HepG2 (cell line): Measurements from ENCODE around the gene FKBP1B. TPM values are rescaled to one million over a fixed set of nuclear protein-coding genes. Genes with fewer than 3 reads are reported as not detected.
A peak's percentile ranks its signal among the peaks of the same experiment; 100 is the strongest.
"Not testable (repeated sequence)": the region's sequence is repeated elsewhere in the genome, so short reads cannot be mapped to it uniquely, and the experiment has no call there.

ENCODE experiments used
- ATAC-seq: fragments of 200-7000 bp; cut with Tn5 transposase; 3 replicates; pipeline ENCODE4 v1.9.1; 2020; ENCODE audit warnings: mild to moderate bottlenecking, moderate library complexity
- BruUV-seq: library from RNA; stranded (reverse); fragments of 400-500 nt; replicated peaks from 2 replicates; lab custom pipeline; 2021; lab: Mats Ljungman, UMichigan
- CTCF ChIA-PET: fragments of 300-600 bp; formaldehyde crosslinking; extraction: SDS; loops from one replicate; lab custom pipeline; 2021; ENCODE audit warnings: low total read pairs, inconsistent platforms, low intra/inter-chr PET ratio; lab: Yijun Ruan, JAX
- POLR2A ChIA-PET: fragments of 350-600 bp; sonication (Branson Sonifier 250); formaldehyde crosslinking; loops from one replicate; lab custom pipeline; 2020; ENCODE audit warnings: antibody characterized with exemption, inconsistent platforms; lab: Yijun Ruan, JAX
- DNase-seq: peaks from one replicate; pipeline ENCODE4 v3.0.0-alpha.2; 2015; ENCODE audit warnings: low spot score
- FAIRE-seq: peaks from 3 replicates; lab custom pipeline; 2011; peaks lifted over from hg19 to GRCh38; lab: Jason Lieb, UNC
- H2AFZ ChIP-seq: one replicate; pipeline ENCODE4 v1.6.1; 2011; ENCODE audit warnings: low read length, inconsistent platforms
- H3K27ac ChIP-seq: fragments of 300-600 bp; 3 replicates; pipeline ENCODE4 v1.8.0; 2011; ENCODE audit warnings: mixed run types, mild to moderate bottlenecking, mixed read lengths, low read length, inconsistent platforms; ENCODE audit not compliant: insufficient read depth; ENCODE audit errors: extremely low read length
- H3K27me3 ChIP-seq, 2 experiments: fragments of 200-600 bp in 1 of 2; 2 replicates in 1 of 2; 3 replicates in 1 of 2; pipeline versions ENCODE4 v1.6.0 to v1.8.0; 2011; ENCODE audit warnings: low read length in 2 of 2, mild to moderate bottlenecking in 2 of 2, moderate library complexity in 2 of 2, inconsistent platforms in 1 of 2; ENCODE audit not compliant: insufficient read depth in 2 of 2, control insufficient read depth in 1 of 2
- H3K36me3 ChIP-seq, 2 experiments: fragments of 200-600 bp in 1 of 2; replicated peaks in 1 of 2; 2 replicates in 1 of 2; 3 replicates in 1 of 2; pipeline versions ENCODE4 v1.5.1 to v1.8.0; 2011; ENCODE audit warnings: low read length in 2 of 2, inconsistent platforms in 1 of 2; ENCODE audit not compliant: insufficient read depth in 2 of 2, control insufficient read depth in 1 of 2
- H3K4me1 ChIP-seq: 2 replicates; pipeline ENCODE4 v1.5.1; 2012; ENCODE audit warnings: low read length, inconsistent platforms; ENCODE audit not compliant: insufficient read depth
- H3K4me2 ChIP-seq: 2 replicates; pipeline ENCODE4 v1.6.0; 2011; ENCODE audit warnings: low read depth, low read length, inconsistent platforms
- H3K4me3 ChIP-seq, 3 experiments: fragments of 200-600 bp in 1 of 3; sonication (generic), shearing (Covaris generic) in 1 of 3; replicated peaks in 1 of 3; 2 replicates each; pipeline ENCODE4 v1.5.1; 2011 to 2016; ENCODE audit warnings: low read length in 3 of 3, inconsistent platforms in 2 of 3, low read depth in 2 of 3, mild to moderate bottlenecking in 2 of 3, control low read depth in 1 of 3, mixed read lengths in 1 of 3; ENCODE audit not compliant: insufficient read depth in 1 of 3
- H3K79me2 ChIP-seq: one replicate; pipeline ENCODE4 v1.6.1; 2011; ENCODE audit warnings: low read length, inconsistent platforms; ENCODE audit not compliant: insufficient read depth
- H3K9ac ChIP-seq: 2 replicates; pipeline ENCODE4 v1.6.0; 2011; ENCODE audit warnings: mild to moderate bottlenecking, low read depth, low read length, inconsistent platforms; ENCODE audit not compliant: insufficient read depth
- H3K9me3 ChIP-seq: 2 replicates; pipeline ENCODE4 v1.5.1; 2012; ENCODE audit warnings: mild to moderate bottlenecking, low read length
- H4K20me1 ChIP-seq: 2 replicates; pipeline ENCODE4 v1.6.0; 2011; ENCODE audit warnings: inconsistent platforms, mild to moderate bottlenecking, low read length, moderate library complexity; ENCODE audit not compliant: insufficient read depth
- BORCS8-MEF2B ChIP-seq: sonication (generic); formaldehyde crosslinking; IDR thresholded peaks from 2 replicates; pipeline ENCODE4 v1.8.0; 2022; ENCODE audit warnings: mild to moderate bottlenecking, missing genetic modification reagents
- CEBPG ChIP-seq: IDR thresholded peaks from 2 replicates; pipeline ENCODE4 v1.6.1; 2016
- ETV5 ChIP-seq: IDR thresholded peaks from 2 replicates; pipeline ENCODE4 v1.6.1; 2018; ENCODE audit warnings: missing biosample characterization, missing genetic modification reagents, inconsistent platforms, borderline replicate concordance
- FOSL2 ChIP-seq: sonication (generic); formaldehyde crosslinking; IDR thresholded peaks from 2 replicates; pipeline ENCODE4 v1.4.0; 2020; ENCODE audit warnings: missing genetic modification reagents
- HNRNPH1 ChIP-seq: fragments of 200-400 bp; formaldehyde crosslinking; optimal IDR thresholded peaks from 2 replicates; pipeline ENCODE3; 2017; ENCODE audit warnings: mild to moderate bottlenecking, low read depth, low read length
- MAFK ChIP-seq, 2 experiments: IDR thresholded peaks in 1 of 2; conservative IDR thresholded peaks in 1 of 2; 2 replicates each; pipeline ENCODE4 v1.6.1; 2011; ENCODE audit warnings: improper control_type of control experiment in 2 of 2, low read length in 2 of 2
- SOX5 ChIP-seq: IDR thresholded peaks from 2 replicates; pipeline ENCODE4 v1.6.1; 2016; ENCODE audit warnings: borderline replicate concordance
- TEAD3 ChIP-seq: optimal IDR thresholded peaks from 2 replicates; pipeline ENCODE3; 2016; ENCODE audit warnings: borderline replicate concordance
- TGIF2 ChIP-seq: IDR thresholded peaks from 2 replicates; pipeline ENCODE4 v1.6.1; 2016; ENCODE audit warnings: control low read depth, missing compliant biosample characterization
- ZBTB33 ChIP-seq: sonication (generic); formaldehyde crosslinking; IDR thresholded peaks from 2 replicates; pipeline ENCODE4 v1.4.0; 2020; ENCODE audit warnings: missing genetic modification reagents
- ZFP41 ChIP-seq: sonication (generic); formaldehyde crosslinking; IDR thresholded peaks from 2 replicates; pipeline ENCODE4 v1.4.0; 2020; ENCODE audit warnings: mild to moderate bottlenecking, missing genetic modification reagents, borderline replicate concordance
- ZNF121 ChIP-seq: sonication (generic); formaldehyde crosslinking; IDR thresholded peaks from 2 replicates; pipeline ENCODE4 v1.5.0; 2020; ENCODE audit warnings: mild to moderate bottlenecking, missing genetic modification reagents
- ZNF280D ChIP-seq: sonication (generic); formaldehyde crosslinking; IDR thresholded peaks from 2 replicates; pipeline ENCODE4 v1.5.1; 2020; ENCODE audit warnings: mild to moderate bottlenecking, missing genetic modification reagents
- ZNF460 ChIP-seq: sonication (generic); formaldehyde crosslinking; IDR thresholded peaks from 2 replicates; pipeline ENCODE4 v1.5.1; 2020; ENCODE audit warnings: missing genetic modification reagents, mild to moderate bottlenecking, borderline replicate concordance
- WGBS: methylation state at CpG from one replicate; pipeline ENCODE4 v1.1.6; 2017; ENCODE audit warnings: low lambda C conversion rate; 5-methylcytosine and 5-hydroxymethylcytosine counted together
- in situ Hi-C: cut with HindIII; loops from 2 replicates; pipeline ENCODE4 v1.10.0; 2017; ENCODE audit warnings: low pct_unique_long_range_greater_than_20kb; ENCODE audit not compliant: extremely low pct_ligation_motif_present
- intact Hi-C: fragments of 100-400 bp; cut with micrococcal nuclease; formaldehyde crosslinking; loops from one replicate; pipeline ENCODE4 v1.10.0; 2022; ENCODE audit not compliant: unreplicated experiment
- polyA plus RNA-seq, 8 experiments: library from polyadenylated mRNA; depleted of rRNA in 3 of 8; stranded (reverse) in 7 of 8; unstranded in 1 of 8; fragments of >200 nt; fragmentation: Illumina TruSeq in 4 of 8; extraction: Trizol in 4 of 8; gene quantifications; 2 replicates each; pipeline versions ENCODE4 v1.2.1 to v1.2.3, GENCODE V29; 2011 to 2016; ENCODE audit warnings: low read depth in 4 of 8, missing spikeins in 1 of 8, mixed read lengths in 1 of 8; ENCODE audit not compliant: insufficient read depth in 1 of 8
- total RNA-seq, 5 experiments: library from RNA; depleted of rRNA; stranded (reverse); fragments of >200 nt; fragmentation: Illumina TruSeq; extraction: Trizol; gene quantifications; 2 replicates each; pipeline ENCODE4 v1.2.3, GENCODE V29; 2016; ENCODE audit warnings: low read depth in 1 of 5

FKBP1B gene
- total and polyA plus RNA-seq, 2 of the 13 experiments (the other 11 are each of a cell fraction or from before 2014, with no cell fraction given): 35.2 to 96.3 TPM

DNA sequence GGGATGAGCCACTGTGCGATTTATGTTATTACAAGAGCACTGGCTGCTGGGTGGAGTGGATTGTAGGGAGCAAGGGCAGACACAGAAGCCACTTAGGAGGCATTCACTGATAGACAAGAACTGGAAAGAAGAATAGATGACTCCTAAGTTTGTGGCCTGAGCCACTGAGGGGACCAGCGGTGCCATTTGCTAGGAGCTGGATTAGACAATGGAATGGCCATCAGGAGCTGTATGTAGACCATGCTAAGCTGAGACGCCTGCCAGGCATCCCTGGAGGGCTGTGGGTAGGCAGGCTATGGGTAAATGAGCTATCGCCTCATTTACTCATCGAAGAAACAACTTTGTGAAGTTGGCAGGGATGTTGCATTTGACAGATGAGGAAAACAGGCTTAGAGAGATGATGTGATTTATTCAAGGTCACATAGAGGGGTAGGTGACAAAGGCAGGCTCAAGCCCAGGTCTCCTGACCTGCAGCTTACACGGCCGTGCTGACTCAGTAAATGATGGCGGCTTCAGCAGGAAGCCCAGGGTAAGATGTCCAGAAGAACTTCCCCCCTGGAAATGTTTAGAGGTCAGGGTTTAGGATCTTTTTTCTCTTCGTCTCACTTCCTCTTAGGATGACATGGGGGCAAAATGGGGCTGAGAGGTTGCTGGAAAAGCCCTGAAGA, 36.9 kb upstream of the FKBP1B start (continued):
- TF ChIP-seq ZNF280D (CRISPR knock-in tag) (no peak), HNRNPH1 (no peak), ZBTB33 (CRISPR knock-in tag) (peak; percentile 49), BORCS8-MEF2B (0 out of 2 replicates have a peak, but pooled peaks have one; percentile 25), MAFK (conservative IDR thresholded peaks at IDR 0.05 in 1 of 2, IDR thresholded peaks at IDR 0.05 in 1 of 2; ENCODE audit: low read length in 2 of 2) (peak in 1 of 2 experiments; percentile 45; a peak in 1 of 4 replicates)

GRCh38 chr2:24014902-24015301, 34.6 kb upstream of the FKBP1B start:
- peak overlapping the region; percentile 89 for H3K4me2 ChIP-seq
- H3K9me3 ChIP-seq, H2AFZ ChIP-seq, H3K9ac ChIP-seq, H3K79me2 ChIP-seq, DNase-seq, H4K20me1 ChIP-seq, in situ Hi-C loops, ATAC-seq, H3K27me3 ChIP-seq, H3K36me3 ChIP-seq: not testable (repeated sequence)
- TSS peak; percentile 90 for BruUV-seq
- TF ChIP-seq ZNF460 (peak; percentile 50; the same call in 1 of the 2 replicates), FOSL2 (peak; percentile 35; the same call in 1 of the 2 replicates), ZNF121 (CRISPR knock-in tag) (peak; percentile 41; the same call in 1 of the 2 replicates), CEBPG (CRISPR knock-in tag) (peak; percentile 10; the same call in 1 of the 2 replicates), SOX5 (peak; percentile 15; the same call in 1 of the 2 replicates), ZFP41 (CRISPR knock-in tag) (0 out of 2 replicates have a peak, but pooled peaks have one; percentile 55), ETV5 (CRISPR knock-in tag) (peak; percentile 23; the same call in 1 of the 2 replicates), TGIF2 (CRISPR knock-in tag) (peak; percentile 38; the same call in 1 of the 2 replicates), TEAD3 (CRISPR knock-in tag) (peak; percentile 73)
- CTCF ChIA-PET: interaction anchor here (1.0 kb wide), 1 partner anchor 46 kb away, joined by 3 read pairs; no protein-coding TSS in a partner anchor
- WGBS: 68% methylated on average over 6 of the region's 6 CpGs
- POLR2A ChIA-PET: interaction anchor here (0.7 to 6.3 kb wide), 18 partner anchors 8 to 89 kb away, joined by 3 to 91 read pairs (median 6); partner anchors contain the start of genes ATAD2B, FKBP1B, SF3B6 and TP53I3
- H3K4me3 ChIP-seq: peak overlapping the region in 1 of 3 experiments; percentile 70; a peak in 2 of 6 replicates
- intact Hi-C loops: loop anchor here (1.0 to 2.0 kb wide), 3 partner anchors 32 to 88 kb away; partner anchors contain the start of genes ATAD2B, SF3B6 and WDCP
- FAIRE-seq: peak; percentile 39
- peaks cover 41% of the 10 kb centered on the region for H3K4me1 ChIP-seq
- H3K27ac ChIP-seq: peak overlapping the region; percentile 46
